OCI-LY1 (cell line): ENCODE measurements around the gene NFAT5.

ENCODE experiments used
- H2AFZ ChIP-seq: fragments of 200-600 bp; sonication (generic), shearing (Covaris generic); 2 replicates; pipeline ENCODE4 v1.6.0; 2014; ENCODE audit warnings: antibody characterized with exemption, mild to moderate bottlenecking, low read length
- H3F3A ChIP-seq: fragments of 200-600 bp; sonication (generic), shearing (Covaris generic); 2 replicates; pipeline ENCODE4 v1.6.0; 2014; ENCODE audit warnings: mild to moderate bottlenecking, antibody characterized with exemption, low read length, moderate library complexity; ENCODE audit not compliant: insufficient read depth
- H3K27ac ChIP-seq: fragments of 200-600 bp; sonication (generic); 2 replicates; pipeline ENCODE4 v1.5.1; 2014; ENCODE audit warnings: low read length, mixed run types, mild to moderate bottlenecking, low read depth; ENCODE audit not compliant: poor library complexity, severe bottlenecking
- H3K27me3 ChIP-seq: fragments of 200-600 bp; sonication (generic); 2 replicates; pipeline ENCODE4 v1.6.0; 2014; ENCODE audit warnings: antibody characterized with exemption, mild to moderate bottlenecking, low read length, moderate library complexity; ENCODE audit not compliant: insufficient read depth
- H3K36me3 ChIP-seq: fragments of 200-600 bp; sonication (generic); 2 replicates; pipeline ENCODE4 v1.6.1; 2014; ENCODE audit warnings: mild to moderate bottlenecking, antibody characterized with exemption, low read length, moderate library complexity, mixed read lengths; ENCODE audit not compliant: insufficient read depth
- H3K4me1 ChIP-seq: fragments of 200-600 bp; sonication (generic); 2 replicates; pipeline ENCODE4 v1.5.1; 2014; ENCODE audit warnings: mild to moderate bottlenecking, low read length, moderate library complexity; ENCODE audit not compliant: insufficient read depth, severe bottlenecking
- H3K4me2 ChIP-seq: fragments of 200-600 bp; sonication (generic), shearing (Covaris generic); 2 replicates; pipeline ENCODE4 v1.6.1; 2014; ENCODE audit warnings: low read length
- H3K4me3 ChIP-seq: fragments of 200-600 bp; sonication (generic); 2 replicates; pipeline ENCODE4 v1.5.1; 2014; ENCODE audit warnings: low read length, low read depth, mild to moderate bottlenecking, mixed read lengths; ENCODE audit not compliant: poor library complexity, severe bottlenecking
- H3K79me2 ChIP-seq: fragments of 200-600 bp; shearing (Covaris generic); 2 replicates; pipeline ENCODE4 v1.6.1; 2016; ENCODE audit warnings: mixed run types, low read length, mixed read lengths; ENCODE audit not compliant: insufficient read depth
- H3K9ac ChIP-seq: fragments of 200-600 bp; sonication (generic), shearing (Covaris generic); 2 replicates; pipeline ENCODE4 v1.6.1; 2014; ENCODE audit warnings: mild to moderate bottlenecking, low read length, mixed read lengths
- H3K9me2 ChIP-seq: fragments of 200-600 bp; sonication (generic), shearing (Covaris generic); 2 replicates; pipeline ENCODE4 v1.6.1; 2014; ENCODE audit warnings: low read depth, mild to moderate bottlenecking, low read length, mixed read lengths
- H3K9me3 ChIP-seq: fragments of 200-600 bp; shearing (Covaris generic); 2 replicates; pipeline ENCODE4 v1.6.1; 2014; ENCODE audit warnings: low read length, mixed read lengths
- H4K20me1 ChIP-seq: fragments of 200-600 bp; sonication (generic), shearing (Covaris generic); 2 replicates; pipeline ENCODE4 v1.6.0; 2016; ENCODE audit warnings: mild to moderate bottlenecking, low read length; ENCODE audit not compliant: insufficient read depth
- CTCF ChIP-seq: fragments of 200-600 bp; sonication (generic), shearing (Covaris generic); IDR thresholded peaks from 2 replicates; pipeline ENCODE4 v1.5.1; 2017; ENCODE audit warnings: mild to moderate bottlenecking, antibody characterized with exemption, low read length, moderate library complexity, mixed read lengths
- EZH2 ChIP-seq: fragments of 200-600 bp; sonication (generic), shearing (Covaris generic); IDR thresholded peaks from 2 replicates; pipeline ENCODE4 v1.8.0; 2017; ENCODE audit warnings: borderline replicate concordance, mixed run types, mild to moderate bottlenecking, antibody characterized with exemption, low read length, moderate library complexity, mixed read lengths

The NFAT5 gene

GRCh38 chr16:69747115-69747514 lies 181.3 kb downstream of the NFAT5 start:
- H3K4me2 ChIP-seq: no peak overlapping the region
- TF ChIP-seq CTCF (no peak), EZH2 (no peak)
- no peak overlapping the region for H3K9ac ChIP-seq
- no peaks in the 10 kb centered on the region for H4K20me1 ChIP-seq
- no peaks in the 10 kb centered on the region for H3F3A ChIP-seq
- H3K9me3 ChIP-seq: no peaks in the 10 kb centered on the region
- no peak overlapping the region for H3K4me3 ChIP-seq
- no peak overlapping the region for H3K27ac ChIP-seq
- no peaks in the 10 kb centered on the region for H3K27me3 ChIP-seq
- H3K9me2 ChIP-seq: no peaks in the 10 kb centered on the region
- no peak overlapping the region for H2AFZ ChIP-seq
- H3K79me2 ChIP-seq: peaks cover 9% of the 10 kb centered on the region
- H3K36me3 ChIP-seq: peaks cover 98% of the 10 kb centered on the region
- no peaks in the 10 kb centered on the region for H3K4me1 ChIP-seq

- Histone ChIP-seq H3F3A (no peaks in the 10 kb centered on the region), H3K27me3 (no peaks in the 10 kb centered on the region), H3K4me1 (peaks cover 12% of the 10 kb centered on the region), H3K79me2 (peaks cover 26% of the 10 kb centered on the region), H3K4me2 (no peak overlapping the region), H3K27ac (no peak overlapping the region), H3K4me3 (no peak overlapping the region), H3K9me3 (no peaks in the 10 kb centered on the region), H3K9me2 (no peaks in the 10 kb centered on the region), H2AFZ (no peak overlapping the region), H4K20me1 (no peaks in the 10 kb centered on the region), H3K36me3 (peaks cover 93% of the 10 kb centered on the region), H3K9ac (no peak overlapping the region)
- TF ChIP-seq CTCF (no peak), EZH2 (no peak)
These were observed 183.1 kb downstream of the NFAT5 start for GRCh38 chr16:69748694-69749345.

GRCh38 chr16:69754143-69754468 lies 188.3 kb downstream of the NFAT5 start:
- no peak overlapping the region for H2AFZ ChIP-seq
- H3K79me2 ChIP-seq: peaks cover 35% of the 10 kb centered on the region
- H3K4me1 ChIP-seq: peaks cover 25% of the 10 kb centered on the region
- TF ChIP-seq CTCF (no peak), EZH2 (no peak)
- peak overlapping the region; percentile 96 for H3K4me2 ChIP-seq
- peak overlapping the region; percentile 28 for H3K27ac ChIP-seq
- H4K20me1 ChIP-seq: no peaks in the 10 kb centered on the region
- no peaks in the 10 kb centered on the region for H3K9me3 ChIP-seq
- H3K9me2 ChIP-seq: no peaks in the 10 kb centered on the region
- H3K36me3 ChIP-seq: peaks cover 41% of the 10 kb centered on the region
- H3K4me3 ChIP-seq: peak overlapping the region; percentile 94
- H3K27me3 ChIP-seq: no peaks in the 10 kb centered on the region
- H3K9ac ChIP-seq: peak overlapping the region; percentile 85
- H3F3A ChIP-seq: no peaks in the 10 kb centered on the region
